Ovary (tissue), 9 donors: Measurements from ENCODE around the gene FXYD1. TPM values are rescaled to one million over a fixed set of nuclear protein-coding genes. Genes with fewer than 3 reads are reported as not detected.
"Not testable (repeated sequence)": the region's sequence is repeated elsewhere in the genome, so short reads cannot be mapped to it uniquely, and the experiment has no call there.

Source experiments
- DNase-seq, 5 donors: peaks; one replicate each; pipeline ENCODE4 v3.0.0-alpha.2; 2019 to 2020
- H3K27ac ChIP-seq, 2 donors: fragments of 200-600 bp; one replicate each; pipeline versions ENCODE4 v1.5.1 to v1.8.0; 2019 to 2022
- H3K27me3 ChIP-seq: fragments of 200-600 bp; one replicate; pipeline ENCODE4 v1.8.0; 2022
- H3K36me3 ChIP-seq: fragments of 200-600 bp; sonication (generic); one replicate; pipeline ENCODE4 v1.5.1; 2019
- H3K4me1 ChIP-seq: one replicate; pipeline ENCODE4 v1.8.1; 2013; ENCODE audit warnings: mild to moderate bottlenecking, moderate library complexity; ENCODE audit not compliant: insufficient read depth
- H3K4me3 ChIP-seq: fragments of 200-600 bp; sonication (generic); one replicate; pipeline ENCODE4 v1.5.1; 2017
- H3K9me3 ChIP-seq, 2 donors: fragments of 200-600 bp in 1 of 2; sonication (generic) in 1 of 2; one replicate each; pipeline versions ENCODE4 v1.5.1 to v1.8.1; 2013 to 2019; ENCODE audit warnings: mild to moderate bottlenecking in 1 of 2, moderate library complexity in 1 of 2
- EP300 ChIP-seq: sonication (generic); formaldehyde crosslinking; IDR thresholded peaks from one replicate; pipeline ENCODE4 v1.6.1; 2017; ENCODE audit warnings: antibody characterized with exemption
- POLR2A ChIP-seq: fragments of 450-650 bp; IDR thresholded peaks from one replicate; pipeline ENCODE4 v1.6.1; 2017; ENCODE audit warnings: antibody characterized with exemption, mild to moderate bottlenecking, moderate library complexity
- WGBS, 3 donors: extraction: QIAGEN DNeasy Blood & Tissue Kit in 1 of 3; methylation state at CpG; one replicate each; pipeline versions ENCODE4 v1.1.5 to v1.1.7; 2013 to 2017; 5-methylcytosine and 5-hydroxymethylcytosine counted together
- intact Hi-C, 4 donors: fragments of 100-400 bp; cut with DNase I; formaldehyde crosslinking; loops; one replicate each; pipeline versions ENCODE4 v1.11.0 to v1.15.1; 2022 to 2023
- polyA plus RNA-seq, 2 donors: library from polyadenylated mRNA; stranded (reverse); fragments of 200-250 nt in 1 of 2; fragments of 350-450 nt in 1 of 2; fragmentation: Illumina TruSeq in 1 of 2; extraction: RNeasy Lipid Tissue Mini Kit (QIAGEN cat#74804) in 1 of 2; gene quantifications; one replicate each; pipeline ENCODE4 v1.2.3, GENCODE V29; 2013 to 2014
- total RNA-seq, 7 donors: library from RNA; depleted of rRNA in 2 of 7; stranded (reverse); fragments of >200 nt in 2 of 7; fragmentation: NEBNext Ultra II Directional in 3 of 7; extraction: Animal tissue kit (Norgen Biotek cat#: 25700) in 3 of 7; gene quantifications; one replicate each; pipeline versions ENCODE4 v1.1.0 to v1.2.4, GENCODE V29; 2016 to 2023
- TF ChIP-seq, protein P1 (sequence below), 3 donors: fragments of 450-650 bp in 2 of 3; fragments of 200-600 bp in 1 of 3; IDR thresholded peaks; one replicate each; pipeline versions ENCODE4 v1.5.1 to v1.8.0; 2016 to 2022; ENCODE audit warnings: antibody characterized with exemption in 3 of 3, mild to moderate bottlenecking in 1 of 3
- donor health status: DM: no; HTN: no; CAD: no; lungs with moderate emphysema.
- donor health status: DM: no; HTN: no; CAD: no.
- donor health status: Bipolar disorder and iron deficiency.
- donor health status: DM: yes; HTN: yes; CAD: no.
- donor health status: DM: no; HTN: no; CAD: no.
- donor health status: DM: yes; HTN: yes; CAD: no.

Gene FXYD1
- total and polyA plus RNA-seq, 9 donors: 26.7 to 204 (median 95.8) TPM

DNA sequence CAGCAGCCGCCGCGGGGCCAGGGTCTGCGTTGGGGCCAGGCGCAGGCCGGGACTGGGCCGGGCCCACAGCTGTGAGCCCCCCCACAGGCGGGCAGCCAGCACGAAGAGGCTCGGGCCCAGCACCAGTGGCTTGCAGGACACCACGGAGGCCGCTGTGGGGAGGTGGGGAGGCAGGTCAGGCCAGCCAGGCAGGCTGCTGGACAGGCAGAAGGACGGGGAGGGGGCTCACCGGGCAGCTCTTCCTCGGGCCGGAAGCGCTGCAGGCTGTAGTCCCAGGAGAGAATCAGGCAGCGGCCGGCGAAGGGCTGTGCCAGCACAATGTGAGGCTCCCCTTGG lies 12.0 kb upstream of the FXYD1 start:
- H3K27ac ChIP-seq: no peak overlapping the region
- no peak overlapping the region for H3K4me3 ChIP-seq
- WGBS, 3 donors: 27 to 42% (median 36%) methylated on average over 10 to 20 of the region's 20 CpGs
- no peaks in the 10 kb centered on the region for H3K27me3 ChIP-seq
- TF ChIP-seq, protein P1, sequence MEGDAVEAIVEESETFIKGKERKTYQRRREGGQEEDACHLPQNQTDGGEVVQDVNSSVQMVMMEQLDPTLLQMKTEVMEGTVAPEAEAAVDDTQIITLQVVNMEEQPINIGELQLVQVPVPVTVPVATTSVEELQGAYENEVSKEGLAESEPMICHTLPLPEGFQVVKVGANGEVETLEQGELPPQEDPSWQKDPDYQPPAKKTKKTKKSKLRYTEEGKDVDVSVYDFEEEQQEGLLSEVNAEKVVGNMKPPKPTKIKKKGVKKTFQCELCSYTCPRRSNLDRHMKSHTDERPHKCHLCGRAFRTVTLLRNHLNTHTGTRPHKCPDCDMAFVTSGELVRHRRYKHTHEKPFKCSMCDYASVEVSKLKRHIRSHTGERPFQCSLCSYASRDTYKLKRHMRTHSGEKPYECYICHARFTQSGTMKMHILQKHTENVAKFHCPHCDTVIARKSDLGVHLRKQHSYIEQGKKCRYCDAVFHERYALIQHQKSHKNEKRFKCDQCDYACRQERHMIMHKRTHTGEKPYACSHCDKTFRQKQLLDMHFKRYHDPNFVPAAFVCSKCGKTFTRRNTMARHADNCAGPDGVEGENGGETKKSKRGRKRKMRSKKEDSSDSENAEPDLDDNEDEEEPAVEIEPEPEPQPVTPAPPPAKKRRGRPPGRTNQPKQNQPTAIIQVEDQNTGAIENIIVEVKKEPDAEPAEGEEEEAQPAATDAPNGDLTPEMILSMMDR (IDR thresholded peaks at IDR 0.05): no peak
- TF ChIP-seq EP300: no peak
- no peak for TF ChIP-seq POLR2A
- intact Hi-C loops: no loop called here
- H3K9me3 ChIP-seq: no peaks in the 10 kb centered on the region
- H3K36me3 ChIP-seq: no peaks in the 10 kb centered on the region
- H3K4me1 ChIP-seq: peaks cover 4% of the 10 kb centered on the region
- DNase-seq: peak in 1 of 5 donors; percentile 55

DNA sequence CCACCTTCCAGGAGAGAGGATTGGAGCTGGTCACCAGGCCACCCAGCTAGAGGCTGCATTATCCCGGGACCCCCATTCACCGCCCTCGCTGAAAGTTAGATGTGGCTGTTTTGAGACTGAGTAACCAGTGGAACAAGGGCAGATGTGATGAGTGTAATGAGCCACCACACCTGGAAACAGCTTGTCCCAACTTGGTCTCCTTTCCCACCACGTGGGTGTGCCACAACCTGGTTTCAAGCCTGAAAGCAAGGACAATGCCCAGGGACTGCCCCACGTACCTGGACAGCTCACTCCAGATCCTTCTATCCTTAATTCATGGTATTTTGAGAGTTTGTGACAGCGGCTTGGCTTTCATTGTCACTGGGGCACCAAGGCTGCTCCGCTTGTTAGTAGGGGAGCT lies 10.8 kb upstream of the FXYD1 start:
- Histone ChIP-seq H3K4me1 (peaks cover 4% of the 10 kb centered on the region), H3K4me3 (no peak overlapping the region), H3K36me3 (no peaks in the 10 kb centered on the region), H3K27ac (no peak overlapping the region), H3K9me3 (no peaks in the 10 kb centered on the region), H3K27me3 (no peaks in the 10 kb centered on the region)
- TF ChIP-seq, protein P1 (IDR thresholded peaks at IDR 0.05): no peak
- TF ChIP-seq EP300: no peak
- TF ChIP-seq POLR2A: no peak
- WGBS, 3 donors: 79 to 93% (median 83%) methylated on average over 7 of the region's 7 CpGs
- intact Hi-C loops: no loop called here
- DNase-seq: no peak

DNA sequence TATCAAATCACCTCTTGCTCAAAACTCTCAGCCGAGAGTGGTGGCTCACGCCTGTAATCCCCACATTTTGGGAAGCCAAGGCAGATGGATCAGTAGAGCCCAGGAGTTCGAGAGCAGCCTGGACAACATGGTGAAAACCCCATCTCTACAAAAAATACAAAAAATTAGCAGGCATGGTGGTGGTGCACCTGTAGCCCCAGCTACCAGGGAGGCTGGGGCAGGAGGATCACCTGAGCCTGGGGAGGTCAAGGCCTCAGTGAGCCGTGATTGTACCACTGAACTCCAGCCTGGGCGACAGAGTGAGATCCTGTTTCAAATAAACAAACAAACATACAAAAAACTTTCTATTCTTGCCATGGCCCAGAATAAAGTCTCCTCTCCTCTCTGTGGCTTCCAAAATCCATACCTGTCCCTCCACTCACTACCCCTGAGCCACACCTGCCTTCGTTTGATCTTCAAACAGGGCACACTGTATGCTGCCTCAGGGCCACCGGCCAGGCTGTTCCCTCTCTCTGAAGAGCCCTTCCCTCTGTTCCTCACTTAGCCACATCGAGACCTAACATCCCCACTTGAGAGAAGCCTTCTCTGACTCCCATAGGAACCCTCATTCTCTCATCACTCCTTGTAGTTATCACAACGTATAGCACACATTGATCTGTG lies 10.1 kb upstream of the FXYD1 start:
- Histone ChIP-seq H3K4me3 (no peak overlapping the region), H3K4me1 (peaks cover 4% of the 10 kb centered on the region), H3K36me3 (no peaks in the 10 kb centered on the region), H3K27ac (no peak overlapping the region), H3K27me3 (no peaks in the 10 kb centered on the region), H3K9me3 (no peaks in the 10 kb centered on the region)
- no peak for TF ChIP-seq POLR2A
- TF ChIP-seq EP300: no peak
- TF ChIP-seq, protein P1 (IDR thresholded peaks at IDR 0.05): no peak
- no peak for DNase-seq
- WGBS, 3 donors: 87 to 91% (median 88%) methylated on average over 9 of the region's 9 CpGs
- intact Hi-C loops: no loop called here

DNA sequence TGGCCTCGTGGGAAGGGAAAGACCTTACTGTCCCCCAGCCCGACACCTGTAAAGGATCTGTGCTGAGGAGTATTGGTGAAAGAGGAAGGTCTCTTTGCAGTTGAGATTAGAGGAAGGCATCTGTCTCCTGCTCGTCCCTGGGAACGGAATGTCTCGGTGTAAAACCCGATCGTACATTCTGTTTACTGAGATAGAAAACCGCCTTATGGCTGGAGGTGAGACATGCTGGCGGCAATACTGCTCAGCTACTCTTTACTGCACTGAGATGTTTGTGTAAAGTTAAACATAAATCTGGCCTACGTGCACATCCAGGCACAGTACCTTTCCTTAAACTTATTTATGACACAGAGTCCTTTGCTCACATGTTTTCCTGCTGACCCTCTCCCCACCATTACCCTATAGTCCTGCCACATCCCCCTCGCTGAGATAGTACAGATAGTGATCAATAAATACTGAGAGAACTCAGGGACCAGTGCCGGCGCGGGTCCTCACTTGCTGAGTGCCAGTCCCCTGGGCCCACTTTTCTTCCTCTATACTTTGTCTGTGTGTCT lies 8.8 kb upstream of the FXYD1 start:
- 51 to 58% (median 55%) methylated on average over 14 of the region's 14 CpGs for WGBS, 3 donors
- H3K27ac ChIP-seq, intact Hi-C loops: not testable (repeated sequence)

More for the DNA sequence above, 8.8 kb upstream of the FXYD1 start:
- not testable (repeated sequence) for DNase-seq, H3K36me3 ChIP-seq, H3K4me1 ChIP-seq, H3K27me3 ChIP-seq, H3K9me3 ChIP-seq, H3K4me3 ChIP-seq
